Measurements from ENCODE around the gene MRPL38. TPM values are rescaled to one million over a fixed set of nuclear protein-coding genes. Genes with fewer than 3 reads are reported as not detected.

Gene MRPL38
- total and polyA plus RNA-seq, 4 donors: 23.0 to 63.9 (median 50.5) TPM

DNA sequence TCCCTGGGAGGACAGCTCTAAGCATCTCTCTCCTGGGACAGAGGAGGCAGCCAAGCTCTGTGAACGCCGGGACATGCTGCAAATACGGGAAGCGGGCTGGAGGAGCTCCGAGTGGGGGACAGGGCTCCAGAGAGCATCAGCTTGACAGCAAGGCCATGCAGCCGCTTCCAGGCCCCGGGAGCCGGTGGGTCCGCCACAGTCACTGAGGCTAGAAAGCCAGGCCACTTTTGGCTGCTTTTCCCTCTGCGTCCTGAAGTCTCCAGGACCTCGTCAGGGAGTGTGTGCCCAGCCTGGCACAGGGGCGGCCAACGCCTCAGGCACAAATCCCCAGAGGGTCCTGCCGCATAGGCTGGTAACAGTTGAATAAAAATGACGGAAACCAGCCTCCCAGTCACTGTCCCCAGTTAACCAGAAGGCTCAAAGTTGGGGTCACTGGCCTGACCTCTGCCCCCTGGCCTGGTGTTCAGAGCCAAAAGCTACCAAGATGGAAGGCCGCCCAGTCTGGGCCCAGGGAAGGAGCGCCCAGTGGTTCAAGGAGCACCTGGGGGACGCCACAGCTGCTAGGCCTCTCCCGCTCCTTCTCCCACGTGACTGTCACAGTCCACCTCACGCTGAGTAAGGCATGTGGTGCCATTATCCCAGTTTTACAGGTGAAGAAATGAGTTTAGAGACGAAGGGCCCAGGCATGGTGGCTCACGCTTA, 4.8 kb downstream of the MRPL38 start:
- TF ChIP-seq, protein P1, sequence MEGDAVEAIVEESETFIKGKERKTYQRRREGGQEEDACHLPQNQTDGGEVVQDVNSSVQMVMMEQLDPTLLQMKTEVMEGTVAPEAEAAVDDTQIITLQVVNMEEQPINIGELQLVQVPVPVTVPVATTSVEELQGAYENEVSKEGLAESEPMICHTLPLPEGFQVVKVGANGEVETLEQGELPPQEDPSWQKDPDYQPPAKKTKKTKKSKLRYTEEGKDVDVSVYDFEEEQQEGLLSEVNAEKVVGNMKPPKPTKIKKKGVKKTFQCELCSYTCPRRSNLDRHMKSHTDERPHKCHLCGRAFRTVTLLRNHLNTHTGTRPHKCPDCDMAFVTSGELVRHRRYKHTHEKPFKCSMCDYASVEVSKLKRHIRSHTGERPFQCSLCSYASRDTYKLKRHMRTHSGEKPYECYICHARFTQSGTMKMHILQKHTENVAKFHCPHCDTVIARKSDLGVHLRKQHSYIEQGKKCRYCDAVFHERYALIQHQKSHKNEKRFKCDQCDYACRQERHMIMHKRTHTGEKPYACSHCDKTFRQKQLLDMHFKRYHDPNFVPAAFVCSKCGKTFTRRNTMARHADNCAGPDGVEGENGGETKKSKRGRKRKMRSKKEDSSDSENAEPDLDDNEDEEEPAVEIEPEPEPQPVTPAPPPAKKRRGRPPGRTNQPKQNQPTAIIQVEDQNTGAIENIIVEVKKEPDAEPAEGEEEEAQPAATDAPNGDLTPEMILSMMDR (IDR thresholded peaks at IDR 0.05; ENCODE audit: low read depth, low read length, missing input control): no peak
- TF ChIP-seq RXRA (IDR thresholded peaks at IDR 0.05): peak; percentile 54 to 88
- peak; percentile 81 for TF ChIP-seq NR2F2 (IDR thresholded peaks at IDR 0.05)
- peak; percentile 27 for TF ChIP-seq SP1 (IDR thresholded peaks at IDR 0.05)
- TF ChIP-seq HNF4A (conservative IDR thresholded peaks at IDR 0.05): peak; percentile 36 to 68
- 78% methylated on average over 23 of the region's 23 CpGs for WGBS
- no peaks in the 10 kb centered on the region for H3K27me3 ChIP-seq (ENCODE audit: control insufficient read depth in 4 of 4, insufficient read depth in 4 of 4, low read length in 3 of 4)
- no peak overlapping the region for H3K27ac ChIP-seq (ENCODE audit: low read depth in 1 of 2, low read length in 2 of 2)
- H3K9ac ChIP-seq (ENCODE audit: low read depth in 1 of 2, low read length in 2 of 2): no peak overlapping the region
- peaks cover 6 to 26% (median 13%) of the 10 kb centered on the region in 4 donors for H3K36me3 ChIP-seq (ENCODE audit: control insufficient read depth in 4 of 4, insufficient read depth in 3 of 4, low read depth in 1 of 4, low read length in 3 of 4)
- peaks cover 9 to 51% (median 36%) of the 10 kb centered on the region in 4 donors for H3K4me1 ChIP-seq (ENCODE audit: control insufficient read depth in 4 of 4, insufficient read depth in 4 of 4, low read length in 3 of 4)
- H3K9me3 ChIP-seq (ENCODE audit: control insufficient read depth in 4 of 4, low read length in 3 of 4): no peaks in the 10 kb centered on the region
- DNase-seq (ENCODE audit: low spot score): no peak
- H3K4me3 ChIP-seq (ENCODE audit: low read depth in 1 of 3, low read length in 3 of 3): no peak overlapping the region

- no peak overlapping the region for H3K4me3 ChIP-seq (ENCODE audit: low read depth in 1 of 3, low read length in 3 of 3)
- 93% methylated on average over 13 of the region's 13 CpGs for WGBS
- TF ChIP-seq FOXA1 (IDR thresholded peaks at IDR 0.05) (no peak), RAD21 (IDR thresholded peaks at IDR 0.05) (no peak), JUND (IDR thresholded peaks at IDR 0.05) (no peak), EGR1 (IDR thresholded peaks at IDR 0.05; ENCODE audit: low read depth in 2 of 2) (no peak), YY1 (IDR thresholded peaks at IDR 0.05) (no peak), NR2F2 (IDR thresholded peaks at IDR 0.05) (no peak), HNF4A (conservative IDR thresholded peaks at IDR 0.05) (no peak), HNF4G (IDR thresholded peaks at IDR 0.05) (no peak), RXRA (IDR thresholded peaks at IDR 0.05) (no peak), FOXA2 (IDR thresholded peaks at IDR 0.05) (no peak), TAF1 (conservative IDR thresholded peaks at IDR 0.05) (no peak), ZBTB33 (IDR thresholded peaks at IDR 0.05) (no peak), SP1 (IDR thresholded peaks at IDR 0.05) (no peak)
- TF ChIP-seq, protein P1 (IDR thresholded peaks at IDR 0.05; ENCODE audit: low read depth, low read length, missing input control): no peak
- TF ChIP-seq, protein P2, sequence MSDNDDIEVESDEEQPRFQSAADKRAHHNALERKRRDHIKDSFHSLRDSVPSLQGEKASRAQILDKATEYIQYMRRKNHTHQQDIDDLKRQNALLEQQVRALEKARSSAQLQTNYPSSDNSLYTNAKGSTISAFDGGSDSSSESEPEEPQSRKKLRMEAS (IDR thresholded peaks at IDR 0.05): no peak
- TF ChIP-seq, protein P3, sequence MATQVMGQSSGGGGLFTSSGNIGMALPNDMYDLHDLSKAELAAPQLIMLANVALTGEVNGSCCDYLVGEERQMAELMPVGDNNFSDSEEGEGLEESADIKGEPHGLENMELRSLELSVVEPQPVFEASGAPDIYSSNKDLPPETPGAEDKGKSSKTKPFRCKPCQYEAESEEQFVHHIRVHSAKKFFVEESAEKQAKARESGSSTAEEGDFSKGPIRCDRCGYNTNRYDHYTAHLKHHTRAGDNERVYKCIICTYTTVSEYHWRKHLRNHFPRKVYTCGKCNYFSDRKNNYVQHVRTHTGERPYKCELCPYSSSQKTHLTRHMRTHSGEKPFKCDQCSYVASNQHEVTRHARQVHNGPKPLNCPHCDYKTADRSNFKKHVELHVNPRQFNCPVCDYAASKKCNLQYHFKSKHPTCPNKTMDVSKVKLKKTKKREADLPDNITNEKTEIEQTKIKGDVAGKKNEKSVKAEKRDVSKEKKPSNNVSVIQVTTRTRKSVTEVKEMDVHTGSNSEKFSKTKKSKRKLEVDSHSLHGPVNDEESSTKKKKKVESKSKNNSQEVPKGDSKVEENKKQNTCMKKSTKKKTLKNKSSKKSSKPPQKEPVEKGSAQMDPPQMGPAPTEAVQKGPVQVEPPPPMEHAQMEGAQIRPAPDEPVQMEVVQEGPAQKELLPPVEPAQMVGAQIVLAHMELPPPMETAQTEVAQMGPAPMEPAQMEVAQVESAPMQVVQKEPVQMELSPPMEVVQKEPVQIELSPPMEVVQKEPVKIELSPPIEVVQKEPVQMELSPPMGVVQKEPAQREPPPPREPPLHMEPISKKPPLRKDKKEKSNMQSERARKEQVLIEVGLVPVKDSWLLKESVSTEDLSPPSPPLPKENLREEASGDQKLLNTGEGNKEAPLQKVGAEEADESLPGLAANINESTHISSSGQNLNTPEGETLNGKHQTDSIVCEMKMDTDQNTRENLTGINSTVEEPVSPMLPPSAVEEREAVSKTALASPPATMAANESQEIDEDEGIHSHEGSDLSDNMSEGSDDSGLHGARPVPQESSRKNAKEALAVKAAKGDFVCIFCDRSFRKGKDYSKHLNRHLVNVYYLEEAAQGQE (IDR thresholded peaks at IDR 0.05): no peak
- TF ChIP-seq, protein P4, sequence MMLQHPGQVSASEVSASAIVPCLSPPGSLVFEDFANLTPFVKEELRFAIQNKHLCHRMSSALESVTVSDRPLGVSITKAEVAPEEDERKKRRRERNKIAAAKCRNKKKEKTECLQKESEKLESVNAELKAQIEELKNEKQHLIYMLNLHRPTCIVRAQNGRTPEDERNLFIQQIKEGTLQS (IDR thresholded peaks at IDR 0.05): no peak
- H3K27me3 ChIP-seq (ENCODE audit: control insufficient read depth in 4 of 4, insufficient read depth in 4 of 4, low read length in 3 of 4): no peaks in the 10 kb centered on the region
- H3K4me1 ChIP-seq (ENCODE audit: control insufficient read depth in 4 of 4, insufficient read depth in 4 of 4, low read length in 3 of 4): peaks cover 9 to 52% (median 36%) of the 10 kb centered on the region in 4 donors
- DNase-seq (ENCODE audit: low spot score): no peak
- H3K9ac ChIP-seq (ENCODE audit: low read depth in 1 of 2, low read length in 2 of 2): no peak overlapping the region
- no peak overlapping the region for H3K27ac ChIP-seq (ENCODE audit: low read depth in 1 of 2, low read length in 2 of 2)
- H3K9me3 ChIP-seq (ENCODE audit: control insufficient read depth in 4 of 4, low read length in 3 of 4): no peaks in the 10 kb centered on the region
- H3K36me3 ChIP-seq (ENCODE audit: control insufficient read depth in 4 of 4, insufficient read depth in 3 of 4, low read depth in 1 of 4, low read length in 3 of 4): peaks cover 6 to 26% (median 13%) of the 10 kb centered on the region in 4 donors
Measured at GRCh38 chr17:75899353-75899752, 5.3 kb downstream of the MRPL38 start.
